A204.1 (cell line): ENCODE results near the gene MKS1.

Experiments
- FAIRE-seq: peaks from 2 replicates; lab custom pipeline; 2012; peaks lifted over from hg19 to GRCh38; lab: Jason Lieb, UNC

Gene MKS1

DNA sequence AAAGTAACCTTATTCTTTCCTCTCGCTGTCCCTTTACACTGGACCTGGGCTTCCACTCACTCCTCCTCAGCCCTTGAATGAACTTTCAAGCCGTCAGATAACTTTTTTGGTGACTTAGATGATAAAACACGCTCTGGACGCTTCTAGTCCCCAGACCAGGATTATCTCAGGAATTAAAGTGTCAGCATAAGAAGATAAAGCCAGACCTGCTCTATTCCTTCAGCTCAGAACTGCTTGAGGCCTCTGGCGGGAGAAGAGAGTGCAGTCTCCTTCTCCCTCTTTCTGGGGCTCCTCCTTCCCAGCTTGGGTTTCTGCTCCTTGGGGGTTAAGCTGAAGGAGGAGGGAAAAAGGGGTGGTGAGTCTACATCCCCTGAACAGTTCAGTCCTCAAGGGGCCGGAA is 25.9 kb upstream of the MKS1 start:
- no peak for FAIRE-seq

DNA sequence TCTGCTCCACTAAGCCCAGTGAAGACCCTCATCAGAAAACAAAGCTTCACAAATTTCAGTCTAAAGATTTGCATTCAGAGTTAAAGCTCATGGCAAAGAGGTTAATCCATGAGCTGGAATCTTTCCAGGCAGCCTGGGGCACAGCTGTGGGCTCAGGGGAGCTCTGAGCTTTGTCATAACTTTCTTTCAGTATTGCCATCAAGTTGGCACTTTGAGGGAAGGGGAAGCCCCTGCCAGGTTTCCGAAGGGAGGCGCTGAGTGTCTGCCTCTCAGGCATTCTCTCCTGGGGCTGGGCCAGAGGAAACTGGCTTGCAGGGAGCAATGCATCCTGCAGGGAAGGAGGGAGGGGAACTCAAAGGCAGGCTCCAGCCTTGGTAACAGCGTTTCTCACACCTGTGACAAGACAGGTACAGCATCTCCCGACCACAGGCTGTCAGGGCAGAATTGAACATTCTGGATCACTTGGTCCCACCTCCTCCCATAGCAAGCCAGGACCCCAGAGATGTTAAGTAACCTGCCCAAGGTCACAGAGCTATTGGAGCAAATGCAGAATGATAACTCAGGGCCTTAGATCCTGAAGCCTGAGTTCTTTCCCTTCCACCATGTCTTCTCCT is 23.2 kb upstream of the MKS1 start:
- FAIRE-seq = no peak

DNA sequence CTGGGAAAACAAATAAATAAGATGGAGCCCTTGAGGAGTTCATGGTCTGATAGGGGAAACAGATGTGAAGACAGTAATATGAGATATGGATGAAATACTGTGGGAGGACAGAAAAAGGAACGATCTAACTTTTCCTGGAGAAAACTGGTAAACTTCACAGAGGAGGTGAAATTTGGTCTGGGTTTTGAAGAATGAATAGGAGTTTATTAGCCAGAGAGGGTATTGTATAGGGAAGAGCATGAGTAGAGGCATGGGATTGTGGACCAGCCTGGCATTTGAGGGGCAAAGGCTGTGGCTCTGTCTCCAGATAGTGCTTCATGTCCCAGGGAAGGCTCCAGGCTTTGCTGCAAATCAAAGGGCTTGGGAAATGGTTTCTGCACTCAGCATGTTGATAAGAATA is 20.9 kb upstream of the MKS1 start:
- no peak for FAIRE-seq

DNA sequence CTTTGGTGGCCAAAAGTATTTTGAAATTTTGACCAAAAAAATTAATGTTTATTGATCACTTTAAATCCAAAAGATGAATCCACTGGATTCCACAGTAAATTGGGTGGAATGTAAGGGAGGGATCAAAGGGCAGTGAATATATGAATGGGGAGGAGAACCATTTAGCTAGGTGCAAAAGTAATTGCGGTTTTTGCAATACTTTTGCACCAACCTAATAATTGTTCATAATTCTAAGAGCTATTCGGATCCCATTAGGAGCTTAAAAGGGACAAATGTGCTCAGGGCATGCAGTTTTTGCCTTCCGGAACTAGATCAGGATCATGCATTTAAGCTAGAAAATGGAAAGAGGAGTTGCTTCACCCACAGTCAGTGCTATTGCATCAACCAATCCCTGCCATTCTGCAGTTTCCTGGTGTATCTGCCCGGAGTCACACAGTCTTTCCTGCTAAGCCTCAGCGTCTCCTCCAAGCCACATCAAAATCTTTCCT is 19.1 kb upstream of the MKS1 start, which contains the start of gene LPO:
TSS of gene LPO (plus strand) at position 438 of the 488 bp plus-strand sequence. CDS start 4,396 bp downstream, outside the sequence.
- no peak for FAIRE-seq

DNA sequence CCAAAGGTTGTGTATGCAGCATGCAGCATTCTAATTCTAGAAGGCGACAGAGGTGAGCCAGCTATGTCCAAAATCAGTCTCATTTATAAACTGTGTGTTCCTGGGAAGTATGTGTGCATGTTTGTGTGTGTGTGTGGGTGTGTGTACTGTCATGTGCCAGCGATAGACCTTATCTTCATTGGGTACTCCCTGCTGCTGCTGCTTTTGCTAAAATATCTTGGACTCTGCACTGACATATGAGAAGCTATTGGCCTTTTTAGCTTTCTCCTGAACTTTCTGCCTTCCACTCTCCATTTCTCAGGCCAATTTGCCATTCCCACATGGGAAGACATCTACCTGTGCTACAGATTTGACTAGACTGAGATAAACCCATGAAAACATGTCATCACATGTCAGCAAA is 17.3 kb upstream of the MKS1 start:
- no peak for FAIRE-seq

DNA sequence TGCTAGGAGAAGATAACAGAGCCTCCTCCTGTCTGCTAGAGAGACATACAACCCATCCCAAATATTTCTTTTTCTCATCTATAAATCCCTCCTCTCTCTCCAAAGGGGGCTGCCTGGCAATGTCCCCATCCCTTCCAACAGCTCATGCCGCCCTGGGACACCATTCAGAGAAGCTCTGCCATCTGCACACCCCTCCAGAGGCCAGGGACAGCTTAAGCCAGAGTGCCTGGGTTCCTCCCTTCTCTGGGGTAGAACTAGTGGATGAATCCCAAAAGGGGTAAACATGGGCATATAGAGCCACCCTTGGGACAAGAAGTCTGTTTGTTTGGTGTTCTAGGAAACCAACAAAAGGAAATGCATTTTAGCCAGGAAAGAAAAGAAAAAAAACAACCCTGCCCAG is 16.8 kb upstream of the MKS1 start:
- no peak for FAIRE-seq

DNA sequence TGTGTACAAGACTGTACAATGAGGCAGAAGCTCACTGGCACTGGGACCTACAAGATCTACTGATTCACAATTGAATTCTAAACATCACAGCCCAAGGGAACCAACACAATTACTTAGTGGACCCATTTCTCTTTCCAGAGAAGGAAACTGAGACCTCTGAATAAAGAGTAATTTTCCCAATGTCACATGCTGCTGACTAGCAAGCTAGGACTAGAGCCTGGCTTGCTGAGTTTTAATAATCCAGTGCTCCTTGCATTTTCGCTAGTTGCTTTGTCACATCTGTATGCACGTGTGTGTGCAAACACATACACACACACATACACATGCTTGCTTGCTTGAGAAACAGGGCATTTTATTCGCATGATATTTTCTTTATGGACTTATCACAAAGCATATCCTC is 15.5 kb upstream of the MKS1 start:
- FAIRE-seq = no peak

DNA sequence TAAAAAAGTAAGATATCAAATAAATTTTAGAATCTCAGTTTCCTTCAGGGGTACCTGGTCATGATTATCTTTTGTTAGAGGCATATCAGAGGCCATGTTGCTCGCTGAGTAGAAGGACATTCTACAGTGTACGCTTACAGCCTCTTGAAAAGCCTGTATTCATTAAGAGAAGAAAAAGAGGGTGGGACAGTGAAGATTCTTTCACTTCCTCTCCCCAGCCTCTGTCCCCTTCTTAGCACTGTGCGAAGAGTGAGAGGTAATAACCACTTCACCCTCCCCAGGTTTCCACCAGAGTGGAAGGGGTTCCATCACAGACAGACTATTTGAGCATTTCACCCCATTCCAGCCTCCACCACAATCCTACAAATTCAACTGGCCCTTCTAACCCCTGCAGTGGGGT is 14.5 kb upstream of the MKS1 start:
- no peak for FAIRE-seq

DNA sequence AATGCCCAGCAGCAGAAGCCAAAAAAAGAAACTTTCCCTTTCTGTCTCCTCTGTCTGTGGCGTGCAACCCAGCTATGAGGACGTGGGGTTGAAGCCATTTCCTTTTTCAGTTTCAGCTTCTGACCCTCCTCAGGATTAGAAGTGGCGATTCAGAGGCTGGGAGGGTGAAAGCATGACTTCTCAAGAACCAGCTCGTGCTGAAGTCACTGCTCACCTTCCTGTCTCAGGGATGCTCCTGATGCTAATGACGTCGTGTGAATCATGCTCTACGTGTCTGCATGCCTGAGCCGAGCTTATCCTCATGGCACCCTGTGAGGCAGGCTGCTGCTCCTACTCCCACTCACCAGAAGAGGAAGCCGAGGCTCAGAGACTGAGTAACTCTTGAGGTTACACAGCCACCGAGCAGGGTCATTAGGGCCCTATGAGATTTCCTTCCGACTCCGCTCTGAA is 13.7 kb upstream of the MKS1 start:
- no peak for FAIRE-seq

DNA sequence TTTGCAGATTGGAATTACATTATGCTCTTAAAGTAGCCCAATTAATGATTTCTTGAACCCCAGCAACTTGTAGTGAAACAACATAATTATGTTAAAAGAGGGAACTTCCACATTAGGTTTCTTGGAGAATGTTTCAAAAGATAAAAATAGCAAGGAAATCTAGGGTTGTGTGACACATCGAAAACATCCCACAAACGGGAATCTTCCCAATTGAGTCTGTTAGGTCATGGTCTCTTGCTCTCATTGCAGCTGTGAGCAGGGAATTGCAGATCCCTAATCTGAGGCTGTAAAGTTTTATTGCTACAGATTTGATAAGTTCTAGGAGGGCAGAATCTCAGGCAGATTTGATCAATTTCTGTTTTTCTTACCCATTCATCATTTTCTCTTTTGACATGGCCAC is 12.6 kb upstream of the MKS1 start:
- FAIRE-seq = no peak

DNA sequence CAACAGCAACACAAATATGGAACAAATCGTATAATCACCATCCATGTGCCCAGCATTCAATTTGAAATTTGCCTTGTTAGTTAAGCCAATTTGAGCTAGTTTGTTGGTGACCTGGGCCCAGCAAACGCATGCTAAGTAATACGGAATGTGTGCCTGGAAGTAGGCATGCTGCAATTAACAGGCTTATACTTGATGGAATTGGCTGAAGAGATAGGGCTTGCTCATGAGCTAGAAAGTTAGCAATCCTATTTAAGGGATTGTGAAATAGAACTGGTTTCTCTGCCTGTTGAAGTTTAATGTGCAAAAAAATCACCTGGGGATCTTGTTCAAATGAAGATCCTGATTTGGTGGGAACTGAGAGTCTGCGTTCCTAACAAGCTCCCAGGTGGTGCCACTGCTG is 10.8 kb upstream of the MKS1 start:
- FAIRE-seq = no peak

DNA sequence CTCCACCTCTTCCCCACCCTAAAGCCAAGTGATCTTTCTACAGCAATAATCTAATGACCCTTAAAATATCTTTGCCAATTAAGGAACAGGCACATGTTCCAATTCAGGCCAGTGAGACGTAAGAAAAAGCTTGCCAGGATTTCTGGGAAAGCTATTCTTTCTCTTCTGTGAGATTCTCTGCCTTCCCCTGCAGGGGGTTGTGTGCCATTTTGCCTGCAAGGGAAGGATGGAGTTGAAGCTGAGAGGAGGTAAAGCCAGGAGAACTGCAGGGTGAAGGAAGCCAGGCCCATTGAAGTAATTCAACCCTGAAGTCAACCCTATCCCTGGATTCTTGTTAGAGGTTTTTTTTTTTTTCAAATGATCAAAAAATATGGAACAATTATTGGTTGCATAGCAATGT is 10.3 kb upstream of the MKS1 start:
- no peak for FAIRE-seq

DNA sequence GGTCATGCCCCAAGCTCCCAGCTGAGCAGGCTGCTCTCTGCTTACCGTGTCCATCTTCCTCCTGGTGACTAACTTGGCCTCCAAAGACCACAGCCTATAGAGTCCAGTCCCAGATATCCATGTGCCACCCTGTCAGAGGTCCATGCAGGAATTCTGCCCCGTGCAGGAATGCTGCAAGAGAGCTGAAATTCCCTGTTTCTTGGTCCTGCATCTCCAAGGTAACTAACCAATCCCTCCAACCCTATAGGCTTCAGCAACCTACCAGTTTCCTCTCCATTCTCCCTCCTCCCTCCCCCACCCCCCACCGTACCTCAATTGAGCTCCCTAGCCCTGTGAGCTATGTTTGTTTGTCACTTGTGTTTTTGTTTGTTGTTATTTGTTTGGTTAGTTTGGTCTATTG is 9.6 kb upstream of the MKS1 start:
- no peak for FAIRE-seq

DNA sequence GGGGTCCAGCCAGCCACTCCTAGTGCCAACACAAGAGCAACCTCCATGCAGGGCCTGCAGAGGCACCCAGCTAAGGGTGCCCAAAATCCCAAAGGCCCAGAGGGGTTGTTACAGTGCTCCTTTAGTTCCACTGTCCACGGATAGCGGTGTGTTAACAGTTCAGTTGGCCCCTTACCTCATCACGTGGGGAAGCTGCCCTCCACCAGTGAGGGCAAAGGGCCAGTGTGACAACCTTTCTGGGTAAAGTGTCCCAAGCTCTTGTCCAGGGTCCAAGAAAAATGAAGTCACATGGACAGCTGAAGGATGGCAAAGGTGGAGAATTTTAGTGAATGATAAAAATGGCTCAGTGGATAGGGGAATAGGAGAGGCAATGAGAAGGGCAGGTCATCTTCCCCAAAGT is 8.7 kb upstream of the MKS1 start:
- FAIRE-seq = no peak

DNA sequence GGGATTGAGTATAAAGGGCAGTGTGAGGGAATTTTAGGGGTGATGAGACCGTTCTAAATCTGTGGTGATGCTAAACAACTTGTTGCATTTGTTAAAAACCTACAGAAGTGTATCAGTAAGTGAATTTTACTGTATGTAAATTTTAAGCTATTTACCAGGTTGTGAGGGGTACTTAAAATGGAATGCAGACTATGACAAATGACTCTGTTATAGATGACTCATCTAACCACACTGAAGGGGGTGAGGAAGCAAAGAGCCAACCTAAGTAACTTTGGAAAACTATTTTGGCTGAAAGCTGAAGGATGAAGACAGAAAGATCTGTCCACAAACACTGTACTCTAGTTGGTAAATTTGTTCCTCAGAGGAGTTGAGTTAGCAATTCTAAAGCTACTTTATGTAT is 5.3 kb upstream of the MKS1 start:
- no peak for FAIRE-seq

DNA sequence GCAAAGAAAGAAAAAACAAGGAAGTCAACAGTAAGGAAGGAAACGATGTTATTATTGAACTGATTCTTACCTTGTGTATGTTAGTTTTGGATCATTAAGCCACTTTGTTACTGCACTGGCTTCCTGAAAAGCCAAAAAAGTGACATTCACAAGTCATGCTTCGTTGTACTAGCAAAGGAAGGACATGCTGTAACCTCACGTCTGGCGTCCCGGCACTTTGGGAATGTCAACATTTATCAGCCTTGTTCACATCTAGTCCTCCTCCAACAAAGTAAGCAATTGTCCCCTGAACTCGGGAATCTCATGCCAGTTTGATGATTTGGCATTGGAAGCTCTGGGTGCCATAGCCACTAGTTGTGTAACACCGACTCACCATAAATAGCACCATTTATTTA is 731 bp upstream of the MKS1 start:
- no peak for FAIRE-seq

DNA sequence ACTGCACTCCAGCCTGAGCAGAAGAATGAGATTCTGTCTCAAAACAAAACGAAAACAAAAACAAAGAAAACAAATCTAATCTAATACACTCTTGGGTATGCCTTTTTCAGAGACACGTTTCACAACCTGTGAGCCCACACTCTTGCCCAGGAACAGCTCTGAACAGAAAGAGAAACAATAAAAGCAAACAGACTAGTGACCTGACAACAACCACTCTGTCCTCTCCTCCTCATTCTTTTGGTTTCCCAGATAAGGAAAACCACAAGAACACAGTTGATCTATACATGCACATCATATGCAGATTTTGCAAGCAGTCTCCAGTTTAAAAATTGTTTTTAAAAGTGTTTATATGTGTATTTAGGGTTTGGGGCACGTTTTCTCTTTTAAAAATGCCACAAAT is 1.3 kb downstream of the MKS1 start:
- no peak for FAIRE-seq

DNA sequence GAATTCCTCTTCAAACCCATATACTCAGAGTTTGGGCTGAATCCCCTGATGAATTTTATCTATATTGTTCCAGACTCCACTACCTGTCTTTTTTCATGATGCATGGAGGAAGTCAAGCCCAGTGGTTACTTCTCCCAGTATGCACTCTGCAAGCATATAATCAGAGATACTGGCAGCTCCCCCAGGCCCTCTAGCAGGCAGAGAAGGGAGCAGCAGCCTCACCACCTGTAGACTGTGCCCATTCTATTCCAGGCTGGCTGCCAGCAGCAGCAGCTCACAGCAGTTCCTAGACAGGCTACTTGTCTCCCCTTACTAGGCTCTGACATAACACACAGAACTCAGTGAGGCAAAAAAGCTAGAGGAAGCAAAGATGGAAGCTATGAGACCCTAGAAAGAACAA is 3.4 kb downstream of the MKS1 start:
- no peak for FAIRE-seq

DNA sequence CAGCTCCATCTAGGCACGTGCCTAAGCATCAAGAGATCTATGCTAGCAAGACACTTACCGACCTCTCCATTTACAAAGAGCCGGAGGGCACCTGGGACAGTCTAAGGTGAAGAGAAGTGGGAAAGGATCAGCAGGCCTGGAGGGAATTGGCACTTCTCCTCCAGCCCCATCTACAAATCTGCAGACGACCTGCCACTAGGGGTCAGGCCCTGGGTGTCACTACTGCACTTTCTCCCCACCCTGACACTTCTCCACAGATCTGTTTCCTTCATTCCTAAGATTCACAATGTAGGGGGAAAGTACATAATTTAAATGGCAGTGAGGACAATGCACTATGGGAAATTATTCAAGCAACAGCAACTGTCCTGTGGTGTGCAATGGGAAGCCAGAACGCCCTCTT is 8.1 kb downstream of the MKS1 start:
- no peak for FAIRE-seq

DNA sequence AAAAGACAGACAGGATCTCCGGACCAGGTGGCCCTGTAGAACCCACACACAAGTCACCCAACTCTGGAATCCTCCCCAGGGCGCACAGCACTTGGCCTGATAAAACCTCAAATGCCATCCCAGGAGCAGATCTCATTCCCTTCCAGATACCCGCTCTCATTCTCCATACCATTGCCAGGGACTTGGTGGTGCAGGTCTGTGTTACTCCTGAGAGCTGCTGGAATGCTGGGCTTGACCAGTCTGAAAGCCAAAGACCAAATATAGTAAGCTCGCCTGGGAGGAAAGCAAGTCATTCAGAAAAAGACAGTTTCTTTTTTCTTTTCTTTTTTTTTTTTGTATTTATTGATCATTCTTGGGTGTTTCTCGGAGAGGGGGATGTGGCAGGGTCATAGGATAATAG is 10.7 kb downstream of the MKS1 start:
- FAIRE-seq = no peak

DNA sequence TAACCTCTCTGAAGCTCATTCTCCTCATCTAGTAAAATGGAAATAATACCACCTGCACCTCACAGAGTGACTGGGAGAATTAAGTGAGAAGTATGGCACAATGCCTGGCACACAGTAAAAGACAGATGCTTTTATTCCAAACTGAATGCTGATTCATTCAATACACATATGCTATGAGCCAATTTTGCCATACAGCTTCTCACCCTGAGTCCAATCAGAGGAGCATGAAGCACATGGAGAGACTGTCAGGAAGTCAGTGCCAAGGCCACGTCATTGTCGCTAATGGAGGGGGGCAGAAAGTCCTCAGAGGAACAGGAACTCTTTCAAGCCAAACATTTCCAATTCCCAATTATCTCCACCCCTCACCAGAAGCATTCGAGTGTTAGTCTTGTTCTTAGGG is 11.6 kb downstream of the MKS1 start:
- FAIRE-seq = no peak

DNA sequence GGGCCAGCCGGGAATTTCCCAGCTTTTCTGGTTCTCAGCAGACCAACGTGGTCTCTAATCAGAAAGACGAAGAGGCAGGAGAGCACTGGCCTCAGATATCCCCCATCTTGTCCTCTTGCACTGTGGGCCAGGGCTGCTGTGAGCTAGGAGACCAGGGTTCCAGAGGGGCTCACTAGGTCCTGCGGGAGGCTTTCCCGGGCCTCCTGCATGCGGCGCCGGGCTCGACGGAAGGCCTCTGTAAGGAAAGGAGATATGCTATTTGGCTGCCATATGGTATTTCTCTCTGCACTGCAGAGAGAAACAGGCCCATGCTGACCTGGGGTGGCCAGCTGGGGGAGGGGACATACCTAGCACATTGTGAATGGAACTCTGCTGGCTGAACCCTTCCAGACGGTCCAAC is 13.1 kb downstream of the MKS1 start:
- no peak for FAIRE-seq

DNA sequence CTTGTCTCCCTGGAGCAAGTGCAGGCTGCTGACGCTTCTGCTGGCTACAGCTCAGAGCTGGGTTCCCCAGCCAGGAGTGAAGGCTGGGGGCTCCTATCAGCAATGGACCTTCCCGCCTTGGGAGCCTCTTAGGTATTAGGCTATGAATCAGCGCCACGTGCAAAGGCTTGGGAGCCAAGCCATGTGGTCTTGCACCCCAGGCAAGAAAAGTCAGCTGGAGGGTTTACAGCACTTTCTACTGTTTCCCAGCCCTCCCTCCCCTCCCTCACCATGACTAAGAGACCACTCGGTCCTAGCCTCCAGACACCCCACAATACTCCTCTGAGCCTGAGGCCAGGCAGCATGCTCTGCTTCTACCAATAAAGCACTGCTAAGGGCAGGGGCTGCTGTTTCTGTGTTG is 14.3 kb downstream of the MKS1 start:
- FAIRE-seq = no peak

DNA sequence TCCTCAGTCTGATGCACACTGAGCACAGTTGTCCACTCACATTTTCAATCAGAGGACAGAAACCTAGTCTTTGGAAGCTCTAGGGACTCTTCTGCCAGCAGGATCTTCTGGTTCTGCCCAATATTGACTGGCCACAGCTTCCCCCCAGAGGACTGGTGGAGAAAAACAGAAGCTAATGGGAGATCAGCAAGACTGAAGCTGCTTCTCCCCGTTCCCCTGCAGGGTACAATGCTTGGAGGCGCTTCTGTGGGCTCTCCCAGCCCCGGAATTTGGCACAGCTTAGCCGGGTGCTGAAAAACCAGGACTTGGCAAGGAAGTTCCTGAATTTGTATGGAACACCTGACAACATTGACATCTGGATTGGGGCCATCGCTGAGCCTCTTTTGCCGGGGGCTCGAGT is 16.2 kb downstream of the MKS1 start:
- no peak for FAIRE-seq
